Activated CD8-positive, alpha-beta memory T cell treated with anti-CD3 and anti-CD28 coated beads, Interleukin-2, amount 10 ng/mL, durations not matched to agents 7 days and 5 days (primary cell): ENCODE results near the gene PLCD4. TPM values are rescaled to one million over a fixed set of nuclear protein-coding genes. Genes with fewer than 3 reads are reported as not detected.

Experiments used
- ATAC-seq: fragments of 150-1000 bp; cut with Tn5 transposase; one replicate; pipeline ENCODE4 v1.10.0; 2021; ENCODE audit warnings: moderate library complexity
- CTCF ChIA-PET: fragments of 350-600 bp; sonication (Branson Sonifier 250); formaldehyde crosslinking; loops from one replicate; lab custom pipeline; 2021; ENCODE audit warnings: antibody characterized with exemption; lab: Charles Lee
- DNase-seq: peaks from one replicate; pipeline ENCODE4 v3.0.0-alpha.2; 2020
- H3K27ac Mint-ChIP-seq: one replicate; pipeline ENCODE4 v1.8.0; 2021; ENCODE audit warnings: mild to moderate bottlenecking, mixed read lengths
- H3K27me3 Mint-ChIP-seq: one replicate; pipeline ENCODE4 v1.8.0; 2021; ENCODE audit warnings: mixed read lengths
- H3K36me3 Mint-ChIP-seq: one replicate; pipeline ENCODE4 v1.8.0; 2021; ENCODE audit warnings: mild to moderate bottlenecking, mixed read lengths
- H3K4me1 Mint-ChIP-seq: one replicate; pipeline ENCODE4 v1.8.0; 2021; ENCODE audit warnings: mixed read lengths
- H3K4me3 Mint-ChIP-seq: one replicate; pipeline ENCODE4 v1.8.0; 2021; ENCODE audit warnings: mild to moderate bottlenecking, moderate library complexity, mixed read lengths
- H3K9me3 Mint-ChIP-seq: one replicate; pipeline ENCODE4 v1.8.0; 2022; ENCODE audit warnings: low read depth, mixed read lengths
- total RNA-seq, 2 experiments: library from RNA; stranded (reverse); gene quantifications; one replicate each; pipeline ENCODE4 v1.2.3, GENCODE V29; 2021

The PLCD4 gene
- total RNA-seq, 2 experiments from 2014 or later: 0.30 to 0.53 TPM

- Mint-ChIP-seq H3K36me3 (peaks cover 31% of the 10 kb centered on the region), H3K4me1 (peaks cover 38% of the 10 kb centered on the region), H3K9me3 (no peaks in the 10 kb centered on the region), H3K27me3 (no peaks in the 10 kb centered on the region), H3K27ac (peak within 1 kb of the TSS; percentile 86), H3K4me3 (peak within 1 kb of the TSS; percentile 90)
- peak; percentile 97 for DNase-seq
- ATAC-seq: peak; percentile 97
- CTCF ChIA-PET: interaction anchor here (0.8 to 6.9 kb wide), 22 partner anchors 8 to 263 kb away, joined by 3 to 82 read pairs (median 5); partner anchors contain the start of genes RNF25, STK36 and TTLL4
Measured at GRCh38 chr2:218659258-218659987, 51.7 kb downstream of the PLCD4 start, which contains the start of the genes BCS1L and ZNF142. Gene BCS1L (plus strand): TSS chr2:218659683. CDS start chr2:218660988, 1,305 bp downstream. Gene ZNF142 (minus strand): TSS chr2:218659623. CDS start chr2:218656429, 3,194 bp downstream.

GRCh38 chr2:218659988-218660358 is 52.3 kb downstream of the PLCD4 start:
- Mint-ChIP-seq H3K27me3 (no peaks in the 10 kb centered on the region), H3K9me3 (no peaks in the 10 kb centered on the region), H3K36me3 (peaks cover 31% of the 10 kb centered on the region), H3K4me1 (peaks cover 38% of the 10 kb centered on the region), H3K4me3 (peak overlapping the region; percentile 90), H3K27ac (peak overlapping the region; percentile 86)
- no peak for ATAC-seq
- CTCF ChIA-PET: interaction anchor here (0.6 to 6.9 kb wide), 20 partner anchors 7 to 264 kb away, joined by 3 to 82 read pairs (median 6); partner anchors contain the start of genes RNF25, STK36 and TTLL4
- DNase-seq: no peak

- H3K36me3 Mint-ChIP-seq: peaks cover 34% of the 10 kb centered on the region
Measured at GRCh38 chr2:218662377-218662776, 54.7 kb downstream of the PLCD4 start.

GRCh38 chr2:218662827-218663226 is 55.1 kb downstream of the PLCD4 start:
- Mint-ChIP-seq H3K36me3 (peaks cover 34% of the 10 kb centered on the region), H3K9me3 (no peaks in the 10 kb centered on the region), H3K4me1 (peaks cover 30% of the 10 kb centered on the region), H3K27me3 (no peaks in the 10 kb centered on the region), H3K4me3 (no peak overlapping the region), H3K27ac (no peak overlapping the region)
- CTCF ChIA-PET: interaction anchor here (6.9 kb wide), 1 partner anchor 14 kb away, joined by 40 read pairs; no protein-coding TSS in a partner anchor
- no peak for DNase-seq
- no peak for ATAC-seq

More at GRCh38 chr2:218662377-218662776, 54.7 kb downstream of the PLCD4 start:
- DNase-seq (no peak), ATAC-seq (no peak)
- Mint-ChIP-seq H3K9me3 (no peaks in the 10 kb centered on the region), H3K27ac (no peak overlapping the region), H3K4me3 (no peak overlapping the region), H3K27me3 (no peaks in the 10 kb centered on the region), H3K4me1 (peaks cover 33% of the 10 kb centered on the region)
- CTCF ChIA-PET: interaction anchor here (6.9 kb wide), 1 partner anchor 13 kb away, joined by 40 read pairs; no protein-coding TSS in a partner anchor

- no peaks in the 10 kb centered on the region for H3K27me3 Mint-ChIP-seq
- no peaks in the 10 kb centered on the region for H3K9me3 Mint-ChIP-seq
- H3K36me3 Mint-ChIP-seq: peaks cover 34% of the 10 kb centered on the region
- no peak overlapping the region for H3K27ac Mint-ChIP-seq
- CTCF ChIA-PET: interaction anchor here (1.0 kb wide), 1 partner anchor 184 kb away, joined by 3 read pairs; no protein-coding TSS in a partner anchor
- no peak for DNase-seq
- no peak overlapping the region for H3K4me3 Mint-ChIP-seq
- peaks cover 20% of the 10 kb centered on the region for H3K4me1 Mint-ChIP-seq
- no peak for ATAC-seq
Measured at GRCh38 chr2:218663901-218664300, 56.2 kb downstream of the PLCD4 start.

GRCh38 chr2:218664653-218665052 is 57.0 kb downstream of the PLCD4 start:
- no peaks in the 10 kb centered on the region for H3K9me3 Mint-ChIP-seq
- no peaks in the 10 kb centered on the region for H3K27me3 Mint-ChIP-seq
- ATAC-seq (no peak), DNase-seq (no peak)
- H3K4me1 Mint-ChIP-seq: peaks cover 20% of the 10 kb centered on the region
- H3K4me3 Mint-ChIP-seq: no peak overlapping the region
- H3K36me3 Mint-ChIP-seq: peaks cover 34% of the 10 kb centered on the region
- CTCF ChIA-PET: interaction anchor here (1.0 kb wide), 1 partner anchor 183 kb away, joined by 3 read pairs; no protein-coding TSS in a partner anchor
- H3K27ac Mint-ChIP-seq: no peak overlapping the region

- CTCF ChIA-PET: interaction anchor here (0.8 to 4.2 kb wide), 7 partner anchors 10 to 226 kb away, joined by 3 to 31 read pairs (median 4); partner anchors contain the start of genes BCS1L, TTLL4 and ZNF142
- peak overlapping the region; percentile 98 for H3K4me3 Mint-ChIP-seq
- no peaks in the 10 kb centered on the region for H3K27me3 Mint-ChIP-seq
- H3K36me3 Mint-ChIP-seq: peaks cover 10% of the 10 kb centered on the region
- peaks cover 24% of the 10 kb centered on the region for H3K4me1 Mint-ChIP-seq
- DNase-seq (no peak), ATAC-seq (peak; percentile 7)
- H3K9me3 Mint-ChIP-seq: no peaks in the 10 kb centered on the region
- peak overlapping the region; percentile 91 for H3K27ac Mint-ChIP-seq
Measured at GRCh38 chr2:218671097-218671653, 63.5 kb downstream of the PLCD4 start.

GRCh38 chr2:218671654-218672566 is 64.2 kb downstream of the PLCD4 start, which contains the start of the genes RNF25 and STK36:
Gene RNF25 (minus strand): TSS chr2:218672002. CDS start chr2:218671970, 32 bp downstream.
Gene STK36 (plus strand): TSS chr2:218672086. CDS start chr2:218672830, 744 bp downstream.
- H3K36me3 Mint-ChIP-seq: peaks cover 9% of the 10 kb centered on the region
- H3K27me3 Mint-ChIP-seq: no peaks in the 10 kb centered on the region
- H3K4me3 Mint-ChIP-seq: peak within 1 kb of the TSS; percentile 98
- H3K27ac Mint-ChIP-seq: peak within 1 kb of the TSS; percentile 91
- DNase-seq (peak; percentile 89), ATAC-seq (peak; percentile 97)
- no peaks in the 10 kb centered on the region for H3K9me3 Mint-ChIP-seq
- CTCF ChIA-PET: interaction anchor here (0.8 to 4.2 kb wide), 8 partner anchors 10 to 226 kb away, joined by 3 to 31 read pairs (median 4); partner anchors contain the start of genes BCS1L, TTLL4 and ZNF142
- H3K4me1 Mint-ChIP-seq: peaks cover 24% of the 10 kb centered on the region

- ATAC-seq: no peak
- no peaks in the 10 kb centered on the region for H3K36me3 Mint-ChIP-seq
- CTCF ChIA-PET: no interaction called here
- no peaks in the 10 kb centered on the region for H3K9me3 Mint-ChIP-seq
- H3K27me3 Mint-ChIP-seq: no peaks in the 10 kb centered on the region
- H3K27ac Mint-ChIP-seq: no peak overlapping the region
- H3K4me1 Mint-ChIP-seq: no peaks in the 10 kb centered on the region
- no peak for DNase-seq
- H3K4me3 Mint-ChIP-seq: no peak overlapping the region
Measured at GRCh38 chr2:218679119-218679518, 71.4 kb downstream of the PLCD4 start.

GRCh38 chr2:218680061-218680460 is 72.4 kb downstream of the PLCD4 start:
- H3K4me1 Mint-ChIP-seq: no peaks in the 10 kb centered on the region
- no peak for DNase-seq
- ATAC-seq: no peak
- H3K27ac Mint-ChIP-seq: no peak overlapping the region
- H3K27me3 Mint-ChIP-seq: no peaks in the 10 kb centered on the region
- H3K36me3 Mint-ChIP-seq: no peaks in the 10 kb centered on the region
- CTCF ChIA-PET: interaction anchor here (1.0 kb wide), 1 partner anchor 21 kb away, joined by 4 read pairs; the partner anchor contains the start of genes BCS1L and ZNF142
- no peak overlapping the region for H3K4me3 Mint-ChIP-seq
- H3K9me3 Mint-ChIP-seq: no peaks in the 10 kb centered on the region
